ENCODE results near the gene MPHOSPH9. TPM values are rescaled to one million over a fixed set of nuclear protein-coding genes. Genes with fewer than 3 reads are reported as not detected.

Gene MPHOSPH9
- total RNA-seq, 4 donors from 2014 or later = 14.2 to 25.3 (median 15.1) TPM

DNA sequence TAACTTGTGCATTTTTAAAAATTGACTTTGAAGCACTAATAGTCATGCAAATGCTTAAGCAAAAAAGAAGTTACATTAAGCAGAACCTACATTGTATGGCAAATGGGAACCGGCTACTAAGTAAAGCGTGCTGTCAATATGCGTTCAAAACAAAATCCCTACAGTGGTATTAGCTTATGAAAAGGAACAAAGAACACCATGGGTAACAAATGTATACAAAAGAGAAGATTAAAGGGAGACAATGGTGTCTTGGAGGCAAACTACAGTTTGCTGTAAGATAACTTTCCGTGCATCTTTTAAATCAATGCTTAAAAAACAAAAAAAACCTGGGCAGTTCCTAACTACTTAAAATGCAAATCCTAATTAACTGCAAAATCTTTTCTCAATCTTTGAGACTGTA, 28.3 kb upstream of the MPHOSPH9 start:
- peaks cover 45 to 95% (median 89%) of the 10 kb centered on the region in 4 donors for H3K36me3 ChIP-seq
- intact Hi-C loops (cut with DNase I) = no loop called here

DNA sequence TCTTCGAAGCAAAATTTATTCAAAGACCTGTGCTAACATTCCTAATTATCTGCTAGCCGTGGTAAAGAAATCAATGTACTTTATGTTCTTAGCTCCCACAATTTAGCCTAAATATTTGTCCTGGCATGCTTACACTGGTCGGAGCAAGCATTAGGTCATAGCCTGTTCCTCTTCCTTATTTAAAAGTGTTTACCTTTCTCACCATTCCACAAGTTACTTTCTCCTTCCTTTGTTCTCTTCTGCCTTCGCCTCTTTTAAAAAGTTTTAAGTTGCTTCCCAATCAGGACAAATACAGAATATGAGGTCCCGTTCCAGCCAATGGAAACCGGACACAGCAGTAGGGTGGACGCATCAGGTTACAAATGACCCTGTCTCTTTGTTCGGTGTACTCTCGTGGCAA, 27.1 kb upstream of the MPHOSPH9 start:
- DNase-seq (ENCODE audit: extremely low spot score) = no peak
- WGBS = 72% methylated on average over 9 of the region's 9 CpGs
- no peak overlapping the region for H3K27ac ChIP-seq (replicated peaks in 1 of 4)
- intact Hi-C loops (cut with DNase I) = no loop called here
- H3K27me3 ChIP-seq = no peaks in the 10 kb centered on the region
- H3K36me3 ChIP-seq = peaks cover 44 to 95% (median 91%) of the 10 kb centered on the region in 4 donors
- TF ChIP-seq POLR2AphosphoS5 (IDR thresholded peaks at IDR 0.05) (no peak), POLR2A (IDR thresholded peaks at IDR 0.05; ENCODE audit: low read depth) (no peak), EP300 (IDR thresholded peaks at IDR 0.05) (no peak)
- TF ChIP-seq, protein P1, sequence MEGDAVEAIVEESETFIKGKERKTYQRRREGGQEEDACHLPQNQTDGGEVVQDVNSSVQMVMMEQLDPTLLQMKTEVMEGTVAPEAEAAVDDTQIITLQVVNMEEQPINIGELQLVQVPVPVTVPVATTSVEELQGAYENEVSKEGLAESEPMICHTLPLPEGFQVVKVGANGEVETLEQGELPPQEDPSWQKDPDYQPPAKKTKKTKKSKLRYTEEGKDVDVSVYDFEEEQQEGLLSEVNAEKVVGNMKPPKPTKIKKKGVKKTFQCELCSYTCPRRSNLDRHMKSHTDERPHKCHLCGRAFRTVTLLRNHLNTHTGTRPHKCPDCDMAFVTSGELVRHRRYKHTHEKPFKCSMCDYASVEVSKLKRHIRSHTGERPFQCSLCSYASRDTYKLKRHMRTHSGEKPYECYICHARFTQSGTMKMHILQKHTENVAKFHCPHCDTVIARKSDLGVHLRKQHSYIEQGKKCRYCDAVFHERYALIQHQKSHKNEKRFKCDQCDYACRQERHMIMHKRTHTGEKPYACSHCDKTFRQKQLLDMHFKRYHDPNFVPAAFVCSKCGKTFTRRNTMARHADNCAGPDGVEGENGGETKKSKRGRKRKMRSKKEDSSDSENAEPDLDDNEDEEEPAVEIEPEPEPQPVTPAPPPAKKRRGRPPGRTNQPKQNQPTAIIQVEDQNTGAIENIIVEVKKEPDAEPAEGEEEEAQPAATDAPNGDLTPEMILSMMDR (IDR thresholded peaks at IDR 0.05) = no peak
- no peaks in the 10 kb centered on the region for H3K9me3 ChIP-seq
- no peak overlapping the region for H3K4me3 ChIP-seq
- peaks cover 0 to 6% (median 1%) of the 10 kb centered on the region in 4 donors for H3K4me1 ChIP-seq

More for the DNA sequence above, 28.3 kb upstream of the MPHOSPH9 start:
- TF ChIP-seq, protein P1 (IDR thresholded peaks at IDR 0.05) = no peak
- TF ChIP-seq EP300 (IDR thresholded peaks at IDR 0.05) = no peak
- no peak for TF ChIP-seq POLR2AphosphoS5 (IDR thresholded peaks at IDR 0.05)
- TF ChIP-seq POLR2A (IDR thresholded peaks at IDR 0.05; ENCODE audit: low read depth) = no peak
- Histone ChIP-seq H3K4me1 (peaks cover 0 to 6% (median 1%) of the 10 kb centered on the region in 4 donors), H3K27ac (replicated peaks in 1 of 4) (no peak overlapping the region), H3K4me3 (no peak overlapping the region), H3K27me3 (no peaks in the 10 kb centered on the region), H3K9me3 (no peaks in the 10 kb centered on the region)
- 91% methylated on average over 4 of the region's 4 CpGs for WGBS
- DNase-seq (ENCODE audit: extremely low spot score) = no peak

DNA sequence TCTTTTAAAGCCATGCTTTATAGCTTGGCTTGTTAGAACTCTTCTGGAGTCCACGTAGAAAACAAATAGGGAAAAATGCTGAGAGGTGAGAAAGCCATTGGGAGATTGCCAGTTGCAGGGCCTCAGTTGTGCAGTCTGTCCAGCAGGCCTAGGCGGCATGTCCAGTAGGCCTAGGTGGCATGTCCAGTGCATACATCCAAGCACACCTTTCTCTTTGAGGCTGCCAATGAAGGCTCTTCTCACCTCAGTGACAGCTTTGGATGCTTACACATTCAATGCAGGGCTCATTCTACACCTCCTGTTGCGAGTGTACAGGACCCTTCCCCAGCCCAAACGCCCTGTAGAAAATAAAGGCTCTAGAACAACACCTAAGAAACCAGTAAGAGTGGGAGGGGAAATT, 25.7 kb upstream of the MPHOSPH9 start:
- Histone ChIP-seq H3K4me3 (no peak overlapping the region), H3K27ac (replicated peaks in 1 of 4) (no peak overlapping the region), H3K27me3 (no peaks in the 10 kb centered on the region), H3K9me3 (no peaks in the 10 kb centered on the region), H3K36me3 (peaks cover 38 to 99% (median 90%) of the 10 kb centered on the region in 4 donors), H3K4me1 (peaks cover 6 to 12% (median 11%) of the 10 kb centered on the region in 4 donors)
- no peak for DNase-seq (ENCODE audit: extremely low spot score)
- WGBS = 72% methylated on average over 4 of the region's 4 CpGs
- intact Hi-C loops (cut with DNase I) = no loop called here
- TF ChIP-seq POLR2AphosphoS5 (IDR thresholded peaks at IDR 0.05) (no peak), POLR2A (IDR thresholded peaks at IDR 0.05; ENCODE audit: low read depth) (no peak), EP300 (IDR thresholded peaks at IDR 0.05) (no peak)
- TF ChIP-seq, protein P1 (IDR thresholded peaks at IDR 0.05) = no peak

DNA sequence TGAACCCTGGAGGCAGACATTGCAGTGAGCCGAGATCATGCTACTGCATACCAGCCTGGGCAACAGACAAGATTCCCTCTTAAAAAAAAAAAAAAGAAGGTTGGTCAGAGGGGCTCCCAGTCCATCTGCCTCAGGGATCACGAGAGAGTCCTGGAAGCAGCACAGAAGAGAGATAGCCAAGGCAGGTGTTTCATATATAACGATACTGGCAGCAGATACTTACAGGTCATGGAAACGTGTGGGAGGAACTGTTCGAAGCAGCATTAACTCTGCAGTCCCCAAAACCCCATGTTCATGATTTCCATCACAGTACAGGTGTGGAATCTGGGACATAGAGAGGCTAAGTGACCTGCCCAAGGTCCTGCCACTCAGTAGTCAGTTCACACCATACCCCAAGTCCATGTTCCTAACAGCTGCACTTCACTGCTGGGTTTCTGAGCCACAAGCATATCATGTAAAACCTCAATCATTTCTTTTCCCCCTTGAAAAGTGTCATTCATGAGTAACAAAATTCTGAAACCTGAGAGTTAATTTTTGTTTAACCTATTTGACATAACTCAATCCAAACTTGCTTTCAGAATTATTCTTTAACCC, 22.0 kb upstream of the MPHOSPH9 start:
- H3K27ac ChIP-seq (replicated peaks in 1 of 4) = no peak overlapping the region
- intact Hi-C loops (cut with DNase I) = no loop called here
- H3K27me3 ChIP-seq = no peaks in the 10 kb centered on the region
- H3K4me1 ChIP-seq = peaks cover 27 to 39% (median 32%) of the 10 kb centered on the region in 4 donors
- H3K4me3 ChIP-seq = no peak overlapping the region
- H3K9me3 ChIP-seq = no peaks in the 10 kb centered on the region
- no peak for TF ChIP-seq EP300 (IDR thresholded peaks at IDR 0.05)
- TF ChIP-seq POLR2AphosphoS5 (IDR thresholded peaks at IDR 0.05) = no peak
- TF ChIP-seq, protein P1 (IDR thresholded peaks at IDR 0.05) = no peak
- TF ChIP-seq POLR2A (IDR thresholded peaks at IDR 0.05; ENCODE audit: low read depth) = no peak
- WGBS = 48% methylated on average over 5 of the region's 5 CpGs
- DNase-seq (ENCODE audit: extremely low spot score) = no peak
- H3K36me3 ChIP-seq = peaks cover 23 to 65% (median 60%) of the 10 kb centered on the region in 4 donors
